Left lung (tissue), 10 donors: ENCODE measurements around the gene OR2B6. TPM values are rescaled to one million over a fixed set of nuclear protein-coding genes. Genes with fewer than 3 reads are reported as not detected.
"Not testable (repeated sequence)": the region's sequence is repeated elsewhere in the genome, so short reads cannot be mapped to it uniquely, and the experiment has no call there.

Experiments
- ATAC-seq: fragments of 200-7000 bp; cut with Tn5 transposase; one replicate; pipeline ENCODE4 v1.9.1; 2020; ENCODE audit warnings: moderate library complexity
- DNase-seq, 4 donors: peaks; one replicate each; pipeline ENCODE4 v3.0.0-alpha.2; 2013 to 2020
- H3K27ac ChIP-seq, 2 donors: fragments of 200-600 bp; sonication (generic) in 1 of 2; one replicate each; pipeline versions ENCODE4 v1.5.0 to v1.8.0; 2020 to 2021
- H3K27me3 ChIP-seq, 2 donors: fragments of 200-600 bp; sonication (generic) in 1 of 2; one replicate each; pipeline versions ENCODE4 v1.5.0 to v1.8.0; 2020 to 2021
- H3K36me3 ChIP-seq, 2 donors: fragments of 200-600 bp; sonication (generic) in 1 of 2; one replicate each; pipeline versions ENCODE4 v1.5.0 to v1.8.0; 2020 to 2021
- H3K4me1 ChIP-seq, 2 donors: fragments of 200-600 bp; one replicate each; pipeline ENCODE4 v1.8.0; 2021
- H3K4me3 ChIP-seq, 2 donors: fragments of 200-600 bp; sonication (generic) in 1 of 2; one replicate each; pipeline versions ENCODE4 v1.5.0 to v1.8.0; 2020 to 2021; ENCODE audit warnings: mild to moderate bottlenecking in 1 of 2
- H3K9me3 ChIP-seq, 2 donors: fragments of 200-600 bp; sonication (generic) in 1 of 2; one replicate each; pipeline versions ENCODE4 v1.5.0 to v1.8.0; 2020 to 2021
- CTCF ChIP-seq, 2 donors: fragments of 200-600 bp; sonication (generic) in 1 of 2; IDR thresholded peaks; one replicate each; pipeline versions ENCODE4 v1.5.0 to v1.8.0; 2021; ENCODE audit warnings: antibody characterized with exemption in 2 of 2
- intact Hi-C, 2 donors: fragments of 100-400 bp; cut with DNase I; formaldehyde crosslinking; loops; one replicate each; pipeline versions ENCODE4 v1.11.2 to v1.14.2; 2022
- polyA plus RNA-seq, 6 donors: library from polyadenylated mRNA; unstranded; fragments of 120-200 nt; gene quantifications; one replicate each; pipeline ENCODE4 v1.2.1, GENCODE V29; 2013; ENCODE audit not compliant: insufficient read length in 6 of 6
- total RNA-seq, 2 donors: library from RNA; stranded (reverse); fragmentation: NEBNext Ultra II Directional; extraction: Animal tissue kit (Norgen Biotek cat#: 25700); gene quantifications; one replicate each; pipeline ENCODE4 v1.2.1, GENCODE V29; 2021
- donor health status: DM: no; HTN: yes; CAD: no.
- donor health status: DM: no; HTN: no; CAD: no.

OR2B6 gene
- total and polyA plus RNA-seq, 8 donors: 0.17 to 0.49 (median 0.30) TPM; not detected in 3

GRCh38 chr6:27931209-27931608 is 25.8 kb upstream of the OR2B6 start:
- Histone ChIP-seq H3K4me3 (no peak overlapping the region), H3K4me1 (no peaks in the 10 kb centered on the region), H3K27ac (no peak overlapping the region), H3K9me3 (no peaks in the 10 kb centered on the region), H3K36me3 (no peaks in the 10 kb centered on the region), H3K27me3 (no peaks in the 10 kb centered on the region)
- TF ChIP-seq CTCF (IDR thresholded peaks at IDR 0.05): no peak
- DNase-seq: no peak
- intact Hi-C loops: no loop called here
- ATAC-seq: no peak

- Histone ChIP-seq H3K4me1 (no peaks in the 10 kb centered on the region), H3K4me3 (no peak overlapping the region), H3K27ac (no peak overlapping the region), H3K27me3 (peaks cover 0 to 34% of the 10 kb centered on the region in 2 donors), H3K36me3 (no peaks in the 10 kb centered on the region), H3K9me3 (no peaks in the 10 kb centered on the region)
- ATAC-seq (no peak), DNase-seq (no peak)
- TF ChIP-seq CTCF (IDR thresholded peaks at IDR 0.05): no peak
- intact Hi-C loops: no loop called here
These were observed 16.3 kb upstream of the OR2B6 start for GRCh38 chr6:27940766-27941165.

- H3K4me3 ChIP-seq, DNase-seq, H3K9me3 ChIP-seq, H3K27ac ChIP-seq, ATAC-seq, H3K36me3 ChIP-seq, intact Hi-C loops, H3K4me1 ChIP-seq: not testable (repeated sequence)
- peaks cover 0 to 26% of the 10 kb centered on the region in 2 donors for H3K27me3 ChIP-seq
These were observed 14.0 kb upstream of the OR2B6 start for GRCh38 chr6:27943072-27943471.

GRCh38 chr6:27948237-27948636 is 8.8 kb upstream of the OR2B6 start:
- H3K4me3 ChIP-seq: no peak overlapping the region
- peaks cover 7 to 25% of the 10 kb centered on the region in 2 donors for H3K27me3 ChIP-seq
- ATAC-seq (no peak), DNase-seq (no peak)
- H3K9me3 ChIP-seq: peaks cover 0 to 4% of the 10 kb centered on the region in 2 donors
- H3K4me1 ChIP-seq: no peaks in the 10 kb centered on the region
- H3K27ac ChIP-seq: no peak overlapping the region
- intact Hi-C loops: no loop called here
- H3K36me3 ChIP-seq: no peaks in the 10 kb centered on the region
- TF ChIP-seq CTCF (IDR thresholded peaks at IDR 0.05): no peak

- DNase-seq (no peak), ATAC-seq (no peak)
- peaks cover 7 to 41% of the 10 kb centered on the region in 2 donors for H3K27me3 ChIP-seq
- no peaks in the 10 kb centered on the region for H3K4me1 ChIP-seq
- TF ChIP-seq CTCF (IDR thresholded peaks at IDR 0.05): no peak
- H3K36me3 ChIP-seq: no peaks in the 10 kb centered on the region
- H3K9me3 ChIP-seq: peaks cover 0 to 4% of the 10 kb centered on the region in 2 donors
- H3K27ac ChIP-seq: no peak overlapping the region
- no peak overlapping the region for H3K4me3 ChIP-seq
- intact Hi-C loops: no loop called here
These were observed 6.0 kb upstream of the OR2B6 start for GRCh38 chr6:27951040-27951439.

GRCh38 chr6:27957516-27957915 is 475 bp downstream of the OR2B6 start:
- no peak for DNase-seq
- intact Hi-C loops: no loop called here

More at GRCh38 chr6:27957516-27957915, 475 bp downstream of the OR2B6 start:
- no peaks in the 10 kb centered on the region for H3K36me3 ChIP-seq
- H3K9me3 ChIP-seq: no peaks in the 10 kb centered on the region
- H3K4me1 ChIP-seq: no peaks in the 10 kb centered on the region
- TF ChIP-seq CTCF (IDR thresholded peaks at IDR 0.05): no peak
- peaks cover under 1 to 29% of the 10 kb centered on the region in 2 donors for H3K27me3 ChIP-seq
- no peak overlapping the region for H3K4me3 ChIP-seq
- H3K27ac ChIP-seq: no peak overlapping the region
- no peak for ATAC-seq
